ENCODE results near the gene PBX1. TPM values are rescaled to one million over a fixed set of nuclear protein-coding genes. Genes with fewer than 3 reads are reported as not detected.

The PBX1 gene
- total RNA-seq, 4 donors from 2014 or later, result 33.3 to 61.8 (median 56.2) TPM

- no peak for ATAC-seq (ENCODE audit: low FRiP score)
- TF ChIP-seq, protein P1, sequence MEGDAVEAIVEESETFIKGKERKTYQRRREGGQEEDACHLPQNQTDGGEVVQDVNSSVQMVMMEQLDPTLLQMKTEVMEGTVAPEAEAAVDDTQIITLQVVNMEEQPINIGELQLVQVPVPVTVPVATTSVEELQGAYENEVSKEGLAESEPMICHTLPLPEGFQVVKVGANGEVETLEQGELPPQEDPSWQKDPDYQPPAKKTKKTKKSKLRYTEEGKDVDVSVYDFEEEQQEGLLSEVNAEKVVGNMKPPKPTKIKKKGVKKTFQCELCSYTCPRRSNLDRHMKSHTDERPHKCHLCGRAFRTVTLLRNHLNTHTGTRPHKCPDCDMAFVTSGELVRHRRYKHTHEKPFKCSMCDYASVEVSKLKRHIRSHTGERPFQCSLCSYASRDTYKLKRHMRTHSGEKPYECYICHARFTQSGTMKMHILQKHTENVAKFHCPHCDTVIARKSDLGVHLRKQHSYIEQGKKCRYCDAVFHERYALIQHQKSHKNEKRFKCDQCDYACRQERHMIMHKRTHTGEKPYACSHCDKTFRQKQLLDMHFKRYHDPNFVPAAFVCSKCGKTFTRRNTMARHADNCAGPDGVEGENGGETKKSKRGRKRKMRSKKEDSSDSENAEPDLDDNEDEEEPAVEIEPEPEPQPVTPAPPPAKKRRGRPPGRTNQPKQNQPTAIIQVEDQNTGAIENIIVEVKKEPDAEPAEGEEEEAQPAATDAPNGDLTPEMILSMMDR (IDR thresholded peaks at IDR 0.05), result no peak
Observed at GRCh38 chr1:164716992-164717703, 158.2 kb downstream of the PBX1 start.

DNA sequence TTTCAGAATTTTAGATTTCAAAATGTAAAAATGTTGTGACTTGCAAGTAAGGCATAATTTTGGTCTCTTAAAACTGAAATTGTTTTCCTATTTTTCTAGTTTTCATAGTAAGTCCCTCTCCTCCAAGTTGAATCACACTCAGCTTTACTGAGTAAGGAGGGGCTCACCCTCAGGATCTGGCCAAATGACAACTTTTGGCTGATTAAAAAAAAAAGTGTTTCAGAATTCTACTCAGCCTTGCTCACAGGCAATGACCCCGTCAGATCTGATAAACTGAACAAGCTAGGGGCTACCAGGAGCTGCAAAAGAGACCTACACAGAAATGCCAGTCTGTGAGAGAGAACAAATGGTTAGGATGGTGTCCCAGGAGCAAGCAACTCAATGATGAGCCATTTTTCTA, 159.8 kb downstream of the PBX1 start:
- DNase-seq (ENCODE audit: low spot score), result no peak
- TF ChIP-seq, protein P1 (IDR thresholded peaks at IDR 0.05), result no peak
- ATAC-seq (ENCODE audit: low FRiP score), result no peak

More at GRCh38 chr1:164716992-164717703, 158.2 kb downstream of the PBX1 start:
- no peak for DNase-seq (ENCODE audit: low spot score)

DNA sequence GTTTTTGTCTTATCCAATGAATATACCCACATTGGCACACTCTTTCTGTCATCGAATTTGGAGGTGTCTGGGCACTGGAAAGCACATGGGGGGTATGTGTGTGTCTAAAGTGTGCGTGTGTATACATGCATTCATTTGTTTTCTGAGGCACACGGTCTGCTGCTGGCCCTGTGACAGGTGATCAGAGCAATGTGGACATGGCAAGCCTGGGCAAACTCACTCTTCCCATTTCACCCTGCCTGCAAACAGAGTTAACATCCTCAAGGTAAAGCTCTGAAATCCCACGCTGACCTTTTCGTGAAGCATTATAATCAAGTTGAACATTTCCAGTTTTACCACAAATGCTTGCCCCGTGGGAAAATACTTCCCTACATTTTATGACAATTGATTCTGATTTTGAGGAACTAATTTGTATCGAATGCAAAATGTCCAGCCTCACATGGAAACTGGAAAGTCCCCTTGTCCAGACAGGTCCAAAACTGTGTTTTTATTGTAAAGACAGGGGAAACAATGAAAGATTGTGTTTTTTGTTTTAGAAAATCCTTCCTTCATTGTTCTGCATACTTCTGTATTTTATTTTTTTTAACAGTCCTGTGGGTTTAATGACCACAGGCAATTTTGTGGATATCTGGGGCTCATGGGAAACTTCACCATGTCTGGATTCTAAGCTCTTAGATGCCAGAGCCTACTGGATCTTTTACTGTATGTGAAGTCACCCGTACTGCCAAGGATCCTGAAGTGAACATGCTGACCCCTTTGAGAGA, 160.9 kb downstream of the PBX1 start:
- no peak for DNase-seq (ENCODE audit: low spot score)
- TF ChIP-seq, protein P1 (IDR thresholded peaks at IDR 0.05), result no peak
- no peak for ATAC-seq (ENCODE audit: low FRiP score)

DNA sequence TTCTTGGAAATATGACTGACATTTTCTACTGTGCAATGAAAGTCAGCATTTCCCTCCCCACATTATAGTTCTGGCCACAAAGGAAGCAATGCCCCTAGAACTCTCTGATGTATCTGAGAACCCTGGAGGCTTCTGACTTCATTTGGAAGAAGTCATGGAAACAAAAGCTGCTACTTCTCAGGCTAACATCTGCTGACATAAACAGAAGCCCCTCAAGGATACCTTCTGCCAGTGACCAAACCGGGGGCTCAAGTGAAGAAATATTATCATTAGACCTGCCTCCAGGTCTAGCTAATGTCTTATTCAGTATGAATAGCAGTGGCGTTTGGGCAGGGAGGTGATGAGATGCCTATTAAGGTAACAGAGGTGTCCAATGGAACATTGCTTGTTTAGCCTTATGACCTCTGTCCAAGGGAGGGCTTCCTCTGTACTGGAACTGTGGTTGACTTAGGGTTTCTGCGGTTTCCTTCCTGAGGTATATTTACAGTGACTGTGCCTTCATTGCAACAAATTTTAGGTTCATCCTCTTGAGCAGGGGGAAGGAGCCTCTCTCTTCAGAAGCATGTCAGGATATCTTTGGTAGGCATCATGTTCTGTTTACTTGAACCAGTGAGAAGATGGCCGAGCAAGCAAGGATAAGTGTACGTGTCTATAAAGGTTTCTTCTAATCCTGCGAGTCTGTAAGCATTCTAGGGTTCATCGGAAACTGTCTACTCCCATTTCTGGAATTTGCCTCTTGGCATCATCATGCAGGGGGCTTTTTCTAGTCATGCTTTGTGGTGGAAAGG, 161.7 kb downstream of the PBX1 start:
- ATAC-seq (ENCODE audit: low FRiP score) (no peak), DNase-seq (ENCODE audit: low spot score) (no peak)
- TF ChIP-seq, protein P1 (IDR thresholded peaks at IDR 0.05), result no peak

DNA sequence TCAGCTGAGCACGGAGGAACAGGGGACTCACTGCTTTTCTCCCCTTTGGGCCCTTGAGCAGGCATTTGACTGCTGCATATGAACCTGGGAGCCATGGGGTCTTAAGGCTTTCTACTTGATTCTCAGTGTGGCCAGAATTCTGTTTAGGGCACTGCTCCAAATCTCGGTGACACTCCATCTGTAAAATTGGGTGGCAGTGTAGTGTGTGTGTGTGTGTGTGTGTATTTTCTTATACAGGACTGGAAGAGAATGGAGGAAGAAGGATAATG, 162.2 kb downstream of the PBX1 start:
- TF ChIP-seq, protein P1 (IDR thresholded peaks at IDR 0.05), result no peak
- no peak for ATAC-seq (ENCODE audit: low FRiP score)
- no peak for DNase-seq (ENCODE audit: low spot score)

DNA sequence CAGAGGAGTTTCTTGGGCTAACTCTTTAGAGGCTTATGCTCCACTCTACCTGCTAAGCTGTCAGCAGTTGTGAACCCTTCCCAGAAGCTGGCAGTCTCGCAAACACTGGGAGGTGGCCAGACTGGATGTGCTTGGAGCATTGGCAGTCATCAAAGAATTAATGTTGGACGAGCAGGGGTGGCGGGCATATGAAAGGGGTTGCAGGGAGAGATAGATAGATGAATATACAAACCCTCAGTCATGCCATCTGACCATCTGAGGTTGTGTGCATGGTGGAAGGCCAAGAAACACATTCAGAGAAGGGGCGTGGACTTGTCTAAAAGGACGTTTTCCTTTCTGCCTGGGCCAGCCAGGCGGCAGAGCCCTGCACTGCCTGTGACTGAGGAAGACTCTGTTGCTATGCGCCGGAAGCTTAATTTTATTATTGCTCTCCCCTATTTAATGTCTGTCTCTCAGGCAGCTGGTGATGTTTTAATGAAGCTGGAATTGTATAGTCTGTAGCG, 164.4 kb downstream of the PBX1 start:
- DNase-seq (ENCODE audit: low spot score), result no peak
- no peak for ATAC-seq (ENCODE audit: low FRiP score)
- TF ChIP-seq, protein P1 (IDR thresholded peaks at IDR 0.05), result no peak

All from omental fat pad (tissue), 4 donors.